Measurements from ENCODE around the gene LIN37.

GRCh38 chr19:35738887-35739229 is 9.5 kb upstream of the LIN37 start:
- TF ChIP-seq EZH2 (IDR thresholded peaks at IDR 0.05) (no peak), CTCF (IDR thresholded peaks at IDR 0.05) (no peak)
